HG03521 (cell line): ENCODE measurements around the gene NEB.

Experiments
- ATAC-seq: cut with Tn5 transposase; IDR thresholded peaks from one replicate; pipeline ENCODE4 v1.9.1; 2021; ENCODE audit warnings: mild to moderate bottlenecking, moderate library complexity; ENCODE audit not compliant: unreplicated experiment

The NEB gene, protein sequence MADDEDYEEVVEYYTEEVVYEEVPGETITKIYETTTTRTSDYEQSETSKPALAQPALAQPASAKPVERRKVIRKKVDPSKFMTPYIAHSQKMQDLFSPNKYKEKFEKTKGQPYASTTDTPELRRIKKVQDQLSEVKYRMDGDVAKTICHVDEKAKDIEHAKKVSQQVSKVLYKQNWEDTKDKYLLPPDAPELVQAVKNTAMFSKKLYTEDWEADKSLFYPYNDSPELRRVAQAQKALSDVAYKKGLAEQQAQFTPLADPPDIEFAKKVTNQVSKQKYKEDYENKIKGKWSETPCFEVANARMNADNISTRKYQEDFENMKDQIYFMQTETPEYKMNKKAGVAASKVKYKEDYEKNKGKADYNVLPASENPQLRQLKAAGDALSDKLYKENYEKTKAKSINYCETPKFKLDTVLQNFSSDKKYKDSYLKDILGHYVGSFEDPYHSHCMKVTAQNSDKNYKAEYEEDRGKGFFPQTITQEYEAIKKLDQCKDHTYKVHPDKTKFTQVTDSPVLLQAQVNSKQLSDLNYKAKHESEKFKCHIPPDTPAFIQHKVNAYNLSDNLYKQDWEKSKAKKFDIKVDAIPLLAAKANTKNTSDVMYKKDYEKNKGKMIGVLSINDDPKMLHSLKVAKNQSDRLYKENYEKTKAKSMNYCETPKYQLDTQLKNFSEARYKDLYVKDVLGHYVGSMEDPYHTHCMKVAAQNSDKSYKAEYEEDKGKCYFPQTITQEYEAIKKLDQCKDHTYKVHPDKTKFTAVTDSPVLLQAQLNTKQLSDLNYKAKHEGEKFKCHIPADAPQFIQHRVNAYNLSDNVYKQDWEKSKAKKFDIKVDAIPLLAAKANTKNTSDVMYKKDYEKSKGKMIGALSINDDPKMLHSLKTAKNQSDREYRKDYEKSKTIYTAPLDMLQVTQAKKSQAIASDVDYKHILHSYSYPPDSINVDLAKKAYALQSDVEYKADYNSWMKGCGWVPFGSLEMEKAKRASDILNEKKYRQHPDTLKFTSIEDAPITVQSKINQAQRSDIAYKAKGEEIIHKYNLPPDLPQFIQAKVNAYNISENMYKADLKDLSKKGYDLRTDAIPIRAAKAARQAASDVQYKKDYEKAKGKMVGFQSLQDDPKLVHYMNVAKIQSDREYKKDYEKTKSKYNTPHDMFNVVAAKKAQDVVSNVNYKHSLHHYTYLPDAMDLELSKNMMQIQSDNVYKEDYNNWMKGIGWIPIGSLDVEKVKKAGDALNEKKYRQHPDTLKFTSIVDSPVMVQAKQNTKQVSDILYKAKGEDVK (N-terminal part only)

DNA sequence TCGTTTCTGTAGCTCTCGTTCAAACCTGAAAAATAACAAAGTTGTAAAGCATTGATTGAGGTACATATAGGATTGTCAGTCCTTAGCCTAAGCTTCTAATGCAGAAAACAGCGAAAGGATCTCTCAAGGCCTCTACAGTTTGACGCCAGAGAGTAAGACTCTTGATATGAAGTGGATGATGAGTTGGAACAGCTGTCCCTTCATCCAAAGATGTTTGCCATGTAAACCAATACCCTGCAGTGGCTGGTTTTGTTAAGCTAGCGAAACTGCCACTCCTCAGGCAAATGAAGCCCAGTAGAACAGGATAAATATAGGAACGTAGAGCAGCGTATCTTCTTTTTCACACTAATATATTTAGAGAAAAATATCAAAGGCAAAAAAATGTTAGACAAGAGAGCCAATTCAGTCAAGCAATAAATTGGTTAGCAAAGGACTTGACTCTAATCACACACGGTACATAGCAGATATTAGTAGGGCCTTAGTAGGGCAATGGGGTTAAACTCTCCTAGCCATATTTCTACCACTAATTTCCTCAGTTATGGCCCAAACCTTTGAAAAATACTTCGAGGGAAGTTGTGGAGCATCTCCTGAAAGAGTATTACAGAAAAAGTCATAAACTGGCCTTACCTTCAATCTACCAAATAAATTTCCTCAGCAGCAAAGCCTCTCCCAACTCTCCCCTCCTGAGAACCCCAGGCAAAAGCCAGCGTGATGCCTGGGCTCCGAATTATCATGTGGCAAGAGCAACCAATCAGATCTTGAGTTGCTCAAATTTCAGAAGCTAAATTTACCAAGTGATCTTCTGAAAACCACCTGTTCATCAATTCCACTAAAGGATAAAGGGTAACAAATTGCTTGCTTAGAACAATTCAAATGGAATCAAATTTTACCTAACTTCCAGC is at the start of gene NEB:
TSS of gene NEB (minus strand) at position 706 of the 902 bp plus-strand sequence. CDS start 1,320 bp downstream, outside the sequence.
- no peak for ATAC-seq

DNA sequence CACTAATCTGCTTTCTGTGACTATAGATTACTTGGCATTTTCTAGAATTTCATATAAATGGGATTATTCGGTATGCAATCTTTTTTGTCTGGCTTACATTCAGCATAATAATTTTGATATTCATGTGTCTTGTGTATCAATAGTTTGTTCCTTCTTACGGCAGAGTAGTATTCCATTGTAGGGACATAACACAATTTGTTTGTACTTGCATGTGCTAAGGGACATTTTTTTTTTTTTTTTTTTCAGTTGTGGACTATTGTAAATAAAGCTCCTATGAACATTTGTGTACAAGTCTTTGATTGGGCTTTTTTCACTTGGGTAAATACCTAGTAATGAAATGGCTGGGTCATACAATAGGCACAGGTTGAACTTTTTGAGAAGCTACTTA is 48.9 kb upstream of the NEB start:
- ATAC-seq: no peak

DNA sequence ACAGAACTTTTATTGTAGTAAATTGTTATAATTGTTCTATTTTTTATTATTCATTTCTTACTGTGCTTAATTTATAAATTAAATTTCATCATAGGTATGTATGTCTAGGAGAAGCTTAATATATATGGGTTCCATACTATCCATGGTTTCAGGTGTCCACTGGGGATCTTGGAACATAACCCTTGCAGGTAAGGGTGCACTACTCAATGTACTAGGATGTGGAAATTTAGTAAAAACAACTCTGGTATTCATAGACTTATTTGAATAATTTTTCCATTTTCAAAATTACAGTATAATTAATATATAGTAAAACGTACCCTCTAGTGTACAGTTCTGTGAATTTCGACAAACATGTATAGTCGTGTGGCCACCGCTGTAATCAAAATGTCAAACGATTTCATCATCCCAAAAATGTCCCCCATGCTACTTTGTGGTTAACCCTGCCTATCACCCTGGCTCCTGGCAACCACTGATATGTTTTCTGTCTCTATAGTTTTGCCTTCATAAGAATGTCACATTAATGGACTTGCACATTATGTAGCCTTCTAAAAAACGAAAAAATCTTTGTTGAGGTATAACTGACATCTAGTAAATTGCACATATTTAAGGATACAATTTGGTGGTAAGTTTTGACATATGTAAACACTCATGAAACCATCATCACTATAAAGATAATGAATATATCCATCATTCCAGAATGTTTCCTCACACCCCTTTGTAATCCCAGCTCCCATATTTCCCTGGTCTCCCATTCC is 48.3 kb upstream of the NEB start:
- ATAC-seq: no peak

DNA sequence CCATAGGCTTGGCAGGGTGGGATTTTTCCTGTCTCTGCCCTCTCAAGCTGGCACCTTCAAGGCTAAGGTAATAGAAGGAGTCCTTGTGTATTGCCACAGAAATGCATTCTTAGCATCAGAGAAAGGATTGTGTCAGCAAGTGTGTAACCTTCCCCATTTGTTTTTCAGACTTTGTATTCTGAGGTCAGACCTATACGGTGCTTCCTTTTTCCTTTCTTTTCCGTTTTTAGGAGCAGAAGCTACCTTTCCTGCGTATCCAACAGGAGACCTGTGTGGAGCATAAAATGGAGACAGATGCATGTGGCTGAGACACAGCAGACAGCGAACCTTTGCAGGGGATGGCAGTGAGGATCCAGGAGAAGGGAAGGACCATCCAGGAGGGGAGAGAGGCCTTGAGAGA is 47.4 kb upstream of the NEB start:
- no peak for ATAC-seq

DNA sequence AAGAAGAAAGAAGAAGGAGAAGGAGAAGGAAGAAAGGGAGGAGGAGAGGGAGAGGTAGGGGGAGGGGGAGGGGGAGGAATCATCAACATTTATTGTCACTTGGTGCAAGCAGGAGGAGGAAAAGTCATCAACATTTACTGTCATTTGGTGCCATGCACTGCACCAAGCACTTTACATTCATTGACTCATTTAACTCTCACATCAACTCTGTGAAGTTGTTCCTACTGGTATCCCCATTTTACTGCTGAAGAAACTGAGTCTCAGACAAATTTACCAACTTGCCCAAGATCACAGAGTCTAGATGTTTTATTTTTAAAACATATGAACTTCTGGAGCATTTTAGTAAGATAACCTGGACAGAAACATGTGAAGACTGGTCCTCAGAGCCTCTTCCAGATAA is 46.7 kb upstream of the NEB start:
- ATAC-seq: no peak

DNA sequence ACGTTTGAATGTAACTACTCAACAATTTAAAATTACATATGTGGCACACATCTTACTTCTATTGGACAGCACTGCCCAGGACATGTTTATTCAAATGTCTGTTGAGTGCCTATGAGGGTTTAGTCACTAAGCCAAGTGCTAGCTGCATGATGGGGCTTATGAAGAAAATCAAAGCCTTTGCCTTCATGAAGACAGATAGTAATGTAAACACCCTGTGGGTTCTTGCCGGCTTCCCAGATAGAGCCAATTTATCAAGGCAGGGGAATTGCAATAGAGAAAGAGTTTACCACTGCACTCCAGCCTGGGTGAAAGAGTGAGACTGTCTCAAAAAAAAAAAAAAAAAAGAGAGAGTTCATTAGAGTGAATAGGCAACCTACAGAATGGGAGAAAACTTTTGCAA is 43.7 kb upstream of the NEB start:
- no peak for ATAC-seq

DNA sequence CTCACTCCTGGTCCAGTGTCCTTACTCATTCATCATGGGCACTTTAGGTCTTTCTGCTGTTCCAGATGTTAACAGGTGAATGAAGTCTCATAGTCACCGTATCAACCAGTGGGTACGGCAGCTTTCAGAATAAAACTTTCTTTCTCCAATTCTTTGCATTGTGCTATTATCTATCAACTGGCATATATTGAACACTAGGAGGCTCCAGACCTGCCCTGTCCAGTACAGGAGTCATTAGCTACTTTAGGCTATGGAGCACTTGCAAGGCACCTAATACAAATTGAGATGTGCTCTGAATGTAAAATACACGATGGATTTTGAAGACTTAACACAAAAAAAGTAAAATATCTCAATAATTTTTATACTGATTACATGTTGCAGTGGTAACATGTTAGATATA is 43.2 kb upstream of the NEB start:
- ATAC-seq: no peak

DNA sequence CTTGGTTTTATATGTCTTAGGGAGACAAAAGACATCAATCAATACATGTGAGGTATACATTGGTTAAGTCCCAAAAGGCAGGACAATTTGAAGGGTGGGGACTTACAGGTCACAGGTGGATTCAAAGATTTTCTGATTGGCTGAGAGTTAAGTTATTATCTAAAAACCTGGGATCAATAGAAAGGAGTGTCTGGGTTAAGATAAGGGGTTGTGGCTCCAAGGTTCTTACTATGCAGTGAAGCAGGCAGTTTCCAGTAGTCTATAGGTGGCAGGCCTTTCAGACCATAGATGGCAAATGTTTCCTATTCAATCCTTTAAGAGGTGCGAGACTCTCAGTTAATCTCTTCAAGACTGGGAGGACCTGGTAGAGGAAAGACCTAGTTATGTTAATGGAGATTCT is 42.1 kb upstream of the NEB start:
- ATAC-seq: no peak

DNA sequence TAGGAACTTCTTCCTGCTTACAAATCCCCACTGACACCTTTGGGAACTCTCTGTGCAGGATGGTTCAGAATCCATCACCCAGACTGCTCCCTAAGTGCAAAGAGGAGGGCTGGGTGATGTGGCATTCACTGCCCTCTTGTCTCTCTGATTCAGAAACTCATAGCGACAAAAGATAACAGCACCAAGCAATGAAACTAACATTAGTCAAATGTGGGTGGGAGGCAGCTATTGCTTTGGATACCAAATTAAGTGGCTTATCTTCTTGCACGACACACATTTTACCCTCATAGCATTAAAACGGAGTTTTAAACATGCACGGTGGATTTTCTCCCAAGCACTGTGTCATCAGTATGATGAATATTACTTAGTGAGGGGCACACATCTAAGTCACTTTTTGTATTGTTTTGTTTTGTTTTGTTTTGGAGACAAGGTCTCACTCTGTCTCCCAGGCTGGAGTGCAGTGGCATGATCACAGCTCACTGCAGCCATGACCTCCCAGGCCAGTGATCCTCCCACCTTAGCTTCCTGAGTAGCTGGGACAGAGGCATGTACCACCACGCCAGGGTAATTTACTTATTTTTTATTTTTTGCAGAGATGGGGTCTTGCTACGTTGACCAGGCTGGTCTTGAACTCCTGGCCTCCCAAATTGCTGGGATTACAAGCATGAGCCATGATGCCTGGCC is 40.9 kb upstream of the NEB start:
- no peak for ATAC-seq

DNA sequence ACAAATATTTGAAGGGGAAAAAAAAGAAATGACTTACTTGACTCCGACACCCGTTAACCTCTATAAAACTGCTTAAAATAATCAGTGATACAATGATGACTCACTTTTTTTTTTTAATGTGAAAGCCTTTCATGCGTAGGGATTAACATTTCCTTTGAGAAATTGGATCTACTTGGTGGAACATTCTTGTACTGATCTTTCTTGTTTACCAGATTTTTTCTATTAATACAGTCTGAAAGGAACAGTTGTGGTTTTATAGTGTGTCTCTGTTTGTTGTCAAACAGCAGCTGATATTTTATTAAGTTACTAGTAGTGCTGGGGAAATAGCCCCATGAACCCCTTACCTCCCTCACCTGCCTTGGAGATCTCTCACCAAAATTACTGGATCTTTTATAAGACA is 40.2 kb upstream of the NEB start:
- no peak for ATAC-seq

DNA sequence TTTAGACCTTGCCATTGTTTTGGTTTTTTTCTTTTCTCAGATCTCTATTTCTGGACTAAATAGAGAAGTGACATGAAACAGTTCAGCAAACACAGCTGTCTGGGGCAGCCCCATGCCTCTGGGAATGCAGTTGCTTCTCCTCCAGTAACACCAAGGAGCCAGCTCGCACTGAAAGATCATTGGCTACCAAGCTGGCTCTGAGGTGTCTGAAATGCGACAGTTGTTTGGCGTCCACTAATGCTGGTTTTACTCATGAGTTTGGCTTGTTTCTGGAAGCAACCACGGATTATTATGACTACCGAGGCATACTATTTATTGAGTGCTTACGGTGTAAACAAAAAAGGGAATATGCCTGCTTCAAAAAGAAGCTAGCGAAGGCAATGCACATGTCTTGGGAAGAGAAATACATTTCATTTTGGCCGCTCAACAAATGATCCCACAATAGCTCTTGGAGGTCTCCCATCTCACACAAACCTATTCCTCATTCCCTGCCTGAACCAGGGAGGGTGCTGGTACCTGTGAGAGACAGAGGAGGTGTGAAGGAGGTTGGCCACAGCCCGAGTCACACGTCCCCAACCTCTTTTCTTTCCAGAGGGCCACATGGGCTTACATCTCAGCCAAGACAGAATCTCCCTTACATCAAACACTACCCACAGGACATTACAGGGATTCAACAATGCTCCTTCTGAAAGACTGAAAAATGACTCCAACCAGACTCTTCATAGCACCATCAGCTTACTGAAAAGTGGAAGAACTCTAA is 37.5 kb upstream of the NEB start:
- peak; percentile 96 for ATAC-seq

DNA sequence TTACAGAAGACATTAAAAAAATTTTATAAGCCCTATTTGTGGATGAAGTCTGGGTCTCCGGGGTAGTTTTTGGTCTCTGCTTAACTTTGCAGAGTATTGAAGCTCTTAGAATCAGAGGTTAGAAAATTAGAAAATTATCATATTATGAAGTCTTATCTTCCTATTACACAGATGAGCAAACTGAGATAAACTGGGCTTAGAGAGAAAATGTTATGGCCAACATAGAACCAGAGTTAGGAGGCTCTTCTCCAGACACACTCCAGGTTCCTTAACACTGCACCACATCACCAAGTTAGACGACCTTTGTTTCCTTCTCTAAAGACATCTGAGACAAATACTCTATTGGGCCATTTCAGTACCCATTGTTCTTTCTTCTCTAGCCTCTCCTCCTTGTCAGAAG is 36.7 kb upstream of the NEB start:
- ATAC-seq: no peak

DNA sequence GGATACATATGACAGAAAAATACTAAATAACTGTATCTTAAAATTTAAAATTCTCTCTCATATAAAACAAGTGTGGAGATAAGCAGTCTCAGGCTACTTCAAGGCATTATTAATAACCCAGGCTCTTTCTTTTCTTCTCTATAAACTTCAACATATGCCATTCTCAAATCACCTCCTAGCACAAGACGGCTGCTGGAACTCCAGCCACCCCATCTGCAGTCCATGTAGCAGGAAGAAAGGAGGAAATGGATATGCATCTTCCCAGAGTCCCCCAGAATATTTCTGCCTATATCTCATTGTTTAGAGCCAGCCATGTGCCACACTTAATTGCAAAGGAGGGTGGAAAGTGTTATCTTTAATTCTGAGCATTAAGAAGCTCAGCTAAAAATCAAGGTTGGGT is 35.3 kb upstream of the NEB start:
- ATAC-seq: no peak

DNA sequence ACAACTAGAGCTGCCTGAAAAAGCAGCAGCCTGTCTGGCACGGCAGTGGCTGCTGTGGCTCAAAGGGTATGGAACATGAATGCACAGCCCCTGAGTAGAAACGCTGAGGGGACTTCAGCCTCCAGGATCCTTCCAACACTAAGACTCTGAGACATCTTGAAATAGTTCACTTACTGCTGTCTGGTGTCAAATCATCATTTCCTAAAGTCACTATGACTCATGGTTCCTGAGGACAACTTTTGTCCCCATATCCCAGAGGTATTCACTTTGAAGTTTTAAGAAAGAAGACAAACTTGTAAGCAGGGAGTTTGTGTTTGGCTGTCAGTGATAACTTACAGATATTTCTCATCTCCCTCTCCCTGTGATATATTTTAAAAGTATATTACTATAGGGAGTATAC is 33.3 kb upstream of the NEB start:
- ATAC-seq: no peak

DNA sequence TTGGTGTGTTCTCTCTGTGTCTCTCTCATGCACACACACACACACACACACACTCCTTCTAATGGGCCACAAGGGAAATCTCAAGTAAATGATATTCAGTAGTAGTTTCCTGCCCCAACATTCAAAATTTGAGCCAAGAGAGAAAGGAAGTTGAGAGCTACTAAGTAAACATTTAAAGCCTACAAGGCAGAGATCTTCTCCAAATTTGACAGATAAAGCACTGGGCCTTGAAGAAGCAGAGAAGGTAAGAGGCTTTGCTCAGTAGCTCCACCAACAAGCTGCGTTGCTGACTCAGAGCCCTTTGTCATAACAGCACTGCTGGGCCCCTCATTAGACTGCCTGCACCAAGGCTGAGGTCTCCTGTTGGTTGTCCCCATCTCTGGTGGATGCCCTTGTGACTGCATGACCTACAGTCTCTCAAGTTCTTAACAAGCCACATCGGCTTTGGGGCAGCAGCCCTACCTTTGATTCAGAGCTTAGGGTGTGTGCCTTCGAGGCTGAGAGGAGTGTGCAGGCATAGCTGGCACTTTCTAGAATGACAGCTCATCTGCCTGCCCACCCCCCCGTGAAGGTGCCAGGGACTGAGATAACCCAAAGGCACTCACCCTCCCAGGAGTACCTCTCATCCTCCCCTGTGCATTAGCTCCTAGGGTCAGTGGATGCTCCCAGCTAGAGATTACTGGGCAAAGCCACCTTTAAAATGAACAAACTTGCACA is 32.3 kb upstream of the NEB start:
- peak; percentile 26 for ATAC-seq

DNA sequence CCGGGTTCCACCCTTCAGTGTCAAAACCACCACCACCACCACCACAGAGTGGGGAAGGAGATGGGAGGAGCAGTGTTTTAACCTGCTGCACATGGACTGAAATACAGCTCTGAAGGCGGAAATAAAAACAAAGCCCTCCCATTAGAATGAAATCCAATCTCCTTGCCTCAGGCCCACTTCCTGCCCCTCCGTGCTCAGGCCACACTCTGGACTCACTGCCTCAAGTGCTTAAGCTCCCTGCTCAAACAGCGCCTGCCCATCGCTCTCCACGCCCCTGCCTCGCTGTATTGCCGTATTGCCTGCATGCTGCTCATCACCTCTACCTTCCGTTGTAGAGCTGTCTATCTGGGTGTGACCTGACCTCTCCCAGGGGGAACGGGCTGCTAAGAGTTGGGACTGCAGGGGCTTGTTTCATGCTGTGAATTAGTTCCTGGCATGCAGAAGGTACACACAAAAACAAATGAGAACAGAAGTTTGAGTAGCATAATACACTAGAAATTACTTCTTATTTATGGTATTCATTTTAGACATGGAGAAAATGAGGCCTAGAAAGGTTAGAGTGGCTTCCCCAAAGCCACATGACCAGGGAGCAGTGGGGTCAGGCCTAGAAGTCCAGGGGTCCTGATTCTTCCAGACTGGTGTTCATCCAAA is 31.6 kb upstream of the NEB start:
- no peak for ATAC-seq

DNA sequence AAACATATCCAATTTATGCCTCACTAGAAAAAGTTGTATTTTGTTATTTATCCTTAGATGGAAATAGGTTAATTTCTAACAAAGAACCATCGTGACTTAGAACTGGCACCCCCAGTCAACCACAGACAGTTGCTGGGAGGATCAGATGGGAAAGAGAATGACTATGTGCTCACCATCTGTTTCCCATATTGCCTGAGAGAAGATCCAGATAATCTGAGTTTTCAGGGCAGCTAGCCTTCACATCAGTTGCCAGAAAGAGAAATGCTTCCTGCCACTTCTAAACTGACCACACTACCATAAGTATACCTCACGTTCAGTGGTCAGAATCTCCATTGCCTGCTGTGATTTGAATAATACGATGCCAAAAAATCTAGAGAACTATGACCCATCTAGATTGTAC is 28.4 kb upstream of the NEB start:
- no peak for ATAC-seq
